Keratinocyte (primary cell): ENCODE data around the gene C10orf53.

Experiments used
- CTCF ChIP-seq, 3 experiments: IDR thresholded peaks in 1 of 3; conservative IDR thresholded peaks in 1 of 3; optimal IDR thresholded peaks in 1 of 3; 2 replicates in 2 of 3; 3 replicates in 1 of 3; pipeline versions ENCODE3 to v1.5.1; 2011; ENCODE audit warnings: low read length in 3 of 3, mild to moderate bottlenecking in 3 of 3, moderate library complexity in 2 of 3, control low read depth in 1 of 3, inconsistent platforms in 1 of 3; ENCODE audit not compliant: insufficient read depth in 2 of 3; ENCODE audit errors: extremely low read depth in 1 of 3
- EZH2 ChIP-seq: IDR thresholded peaks from one replicate; pipeline ENCODE4 v1.6.1; 2012; ENCODE audit warnings: inconsistent platforms, mild to moderate bottlenecking, low read length, moderate library complexity

GRCh38 chr10:49700997-49701396, 21.5 kb downstream of the C10orf53 start:
- TF ChIP-seq CTCF (optimal IDR thresholded peaks at IDR 0.05 in 1 of 3, IDR thresholded peaks at IDR 0.05 in 1 of 3, conservative IDR thresholded peaks at IDR 0.05 in 1 of 3; ENCODE audit: extremely low read depth in 1 of 3, insufficient read depth in 2 of 3, low read length in 3 of 3) = no peak
- TF ChIP-seq EZH2 = no peak
